IMR-90 (cell line): ENCODE results near the gene SLX4IP. TPM values are rescaled to one million over a fixed set of nuclear protein-coding genes. Genes with fewer than 3 reads are reported as not detected.

Source experiments
- ATAC-seq: fragments of 200-7000 bp; cut with Tn5 transposase; 2 replicates; pipeline ENCODE4 v1.9.1; 2020; ENCODE audit warnings: low read depth, mild to moderate bottlenecking, moderate library complexity
- BruUV-seq: library from RNA; stranded (reverse); fragments of 400-500 nt; replicated peaks from 2 replicates; lab custom pipeline; 2021; lab: Mats Ljungman, UMichigan
- CTCF ChIA-PET: fragments of 300-600 bp; formaldehyde crosslinking; extraction: SDS; loops from one replicate; lab custom pipeline; 2021; ENCODE audit warnings: antibody characterized with exemption; lab: Yijun Ruan, JAX
- POLR2A ChIA-PET: fragments of 300-600 bp; sonication (Branson Sonifier 250); formaldehyde crosslinking; loops from one replicate; lab custom pipeline; 2022; ENCODE audit warnings: antibody characterized with exemption; ENCODE audit not compliant: unreplicated experiment; lab: Charles Lee
- DNase-seq: peaks from one replicate; pipeline ENCODE4 v3.0.0; 2013
- H2AFZ ChIP-seq: replicated peaks from 2 replicates; pipeline ENCODE3; 2013; ENCODE audit warnings: low read length, mild to moderate bottlenecking; ENCODE audit not compliant: poor library complexity
- H2AK5ac ChIP-seq: 2 replicates; pipeline ENCODE4 v1.6.1; 2013; ENCODE audit warnings: low read depth, low read length, inconsistent platforms
- H2AK9ac ChIP-seq: replicated peaks from 2 replicates; pipeline ENCODE3; 2013; ENCODE audit warnings: mild to moderate bottlenecking, low read depth, low read length, moderate library complexity; ENCODE audit not compliant: poor library complexity
- H2BK120ac ChIP-seq: 2 replicates; pipeline ENCODE4 v1.6.1; 2013; ENCODE audit warnings: low read depth, low read length, inconsistent platforms
- H2BK15ac ChIP-seq: 3 replicates; pipeline ENCODE4 v1.6.1; 2013; ENCODE audit warnings: low read depth, low read length, inconsistent platforms
- H2BK20ac ChIP-seq: 2 replicates; pipeline ENCODE4 v1.6.1; 2013; ENCODE audit warnings: low read depth, mild to moderate bottlenecking, inconsistent platforms, low read length, moderate library complexity
- H2BK5ac ChIP-seq: 2 replicates; pipeline ENCODE4 v1.6.1; 2013; ENCODE audit warnings: mild to moderate bottlenecking, low read depth, low read length, inconsistent platforms; ENCODE audit not compliant: poor library complexity, severe bottlenecking
- H3K14ac ChIP-seq: replicated peaks from 2 replicates; pipeline ENCODE4 v1.6.1; 2013; ENCODE audit warnings: low read depth, low read length, inconsistent platforms
- H3K18ac ChIP-seq: 2 replicates; pipeline ENCODE4 v1.6.1; 2013; ENCODE audit warnings: low read depth, low read length, control low read depth
- H3K23ac ChIP-seq: 2 replicates; pipeline ENCODE4 v1.6.1; 2013; ENCODE audit warnings: low read depth, low read length, inconsistent platforms
- H3K27ac ChIP-seq: 2 replicates; pipeline ENCODE4 v1.5.1; 2013; ENCODE audit warnings: mild to moderate bottlenecking, control low read depth, low read length; ENCODE audit not compliant: insufficient read depth
- H3K27me3 ChIP-seq: 2 replicates; pipeline ENCODE4 v1.6.1; 2013; ENCODE audit warnings: low read length; ENCODE audit not compliant: control insufficient read depth, insufficient read depth
- H3K36me3 ChIP-seq: 2 replicates; pipeline ENCODE4 v1.6.1; 2013; ENCODE audit warnings: low read length, mixed read lengths; ENCODE audit not compliant: control insufficient read depth, insufficient read depth
- H3K4ac ChIP-seq: 2 replicates; pipeline ENCODE4 v1.6.1; 2013; ENCODE audit warnings: low read depth, low read length, inconsistent platforms
- H3K4me1 ChIP-seq: 2 replicates; pipeline ENCODE4 v1.6.1; 2013; ENCODE audit warnings: low read length, mixed read lengths; ENCODE audit not compliant: control insufficient read depth, insufficient read depth
- H3K4me2 ChIP-seq: 2 replicates; pipeline ENCODE4 v1.6.1; 2013; ENCODE audit warnings: low read depth, mild to moderate bottlenecking, control low read depth, low read length, moderate library complexity
- H3K4me3 ChIP-seq: 2 replicates; pipeline ENCODE4 v1.5.1; 2013; ENCODE audit warnings: low read depth, mild to moderate bottlenecking, control low read depth, low read length, moderate library complexity; ENCODE audit not compliant: insufficient read depth
- H3K56ac ChIP-seq: 2 replicates; pipeline ENCODE4 v1.6.1; 2013; ENCODE audit warnings: low read length, inconsistent platforms; ENCODE audit not compliant: insufficient read depth; ENCODE audit errors: extremely low read depth
- H3K79me1 ChIP-seq, 2 experiments: 2 replicates each; pipeline ENCODE4 v1.6.1; 2013; ENCODE audit warnings: low read length in 2 of 2, inconsistent platforms in 1 of 2, low read depth in 1 of 2
- H3K9ac ChIP-seq: 2 replicates; pipeline ENCODE4 v1.6.1; 2013; ENCODE audit warnings: low read depth, low read length, control low read depth
- H3K9me1 ChIP-seq: 2 replicates; pipeline ENCODE4 v1.6.1; 2013; ENCODE audit warnings: low read length, inconsistent platforms; ENCODE audit not compliant: insufficient read depth
- H3K9me3 ChIP-seq: 2 replicates; pipeline ENCODE4 v1.6.1; 2013; ENCODE audit warnings: low read length; ENCODE audit not compliant: control insufficient read depth, insufficient read depth
- H4K20me1 ChIP-seq: 2 replicates; pipeline ENCODE4 v1.6.1; 2013; ENCODE audit warnings: low read length, inconsistent platforms; ENCODE audit not compliant: insufficient read depth
- H4K5ac ChIP-seq: 2 replicates; pipeline ENCODE4 v1.6.1; 2013; ENCODE audit warnings: mild to moderate bottlenecking, low read depth, low read length, control low read depth
- H4K8ac ChIP-seq, 2 experiments: 2 replicates each; pipeline ENCODE4 v1.6.1; 2013; ENCODE audit warnings: low read depth in 2 of 2, low read length in 2 of 2, control low read depth in 1 of 2, inconsistent platforms in 1 of 2
- H4K91ac ChIP-seq: 2 replicates; pipeline ENCODE4 v1.6.1; 2013; ENCODE audit warnings: low read depth, low read length, inconsistent platforms; ENCODE audit not compliant: insufficient read depth
- BHLHE40 ChIP-seq: fragments of 150-350 bp; IDR thresholded peaks from 2 replicates; pipeline ENCODE4 v1.6.1; 2016; ENCODE audit warnings: mild to moderate bottlenecking, low read depth, low read length
- CEBPB ChIP-seq: IDR thresholded peaks from 2 replicates; pipeline ENCODE4 v1.6.1; 2012; ENCODE audit warnings: low read depth, low read length, improper control_type of control experiment
- CHD1 ChIP-seq: IDR thresholded peaks from 2 replicates; pipeline ENCODE4 v1.6.1; 2012; ENCODE audit warnings: low read depth, low read length, improper control_type of control experiment
- CTCF ChIP-seq: conservative IDR thresholded peaks from 2 replicates; pipeline ENCODE4 v1.5.1; 2012; ENCODE audit warnings: mild to moderate bottlenecking, low read depth, low read length, improper control_type of control experiment
- ELK1 ChIP-seq: fragments of 150-350 bp; IDR thresholded peaks from 2 replicates; pipeline ENCODE4 v1.6.1; 2016; ENCODE audit warnings: low read depth, mild to moderate bottlenecking, low read length, moderate library complexity, borderline replicate concordance
- MAFK ChIP-seq: IDR thresholded peaks from 2 replicates; pipeline ENCODE4 v1.6.1; 2012; ENCODE audit warnings: low read depth, low read length, improper control_type of control experiment
- MAZ ChIP-seq: IDR thresholded peaks from 2 replicates; pipeline ENCODE4 v1.6.1; 2012; ENCODE audit warnings: low read depth, mild to moderate bottlenecking, low read length, improper control_type of control experiment, moderate library complexity, borderline replicate concordance
- MXI1 ChIP-seq: IDR thresholded peaks from 2 replicates; pipeline ENCODE4 v1.6.1; 2012; ENCODE audit warnings: low read depth, mild to moderate bottlenecking, low read length, moderate library complexity, borderline replicate concordance
- NFE2L2 ChIP-seq: fragments of 150-350 bp; IDR thresholded peaks from 2 replicates; pipeline ENCODE4 v1.6.1; 2016; ENCODE audit warnings: low read depth, mild to moderate bottlenecking, low read length
- POLR2A ChIP-seq: IDR thresholded peaks from 2 replicates; pipeline ENCODE4 v1.6.1; 2012; ENCODE audit warnings: mild to moderate bottlenecking, low read depth, low read length
- RAD21 ChIP-seq: IDR thresholded peaks from 2 replicates; pipeline ENCODE4 v1.6.1; 2012; ENCODE audit warnings: low read length, improper control_type of control experiment
- RFX5 ChIP-seq: IDR thresholded peaks from 2 replicates; pipeline ENCODE4 v1.8.0; 2012; ENCODE audit warnings: low read depth, mild to moderate bottlenecking, low read length, moderate library complexity
- SMC3 ChIP-seq: fragments of 150-350 bp; IDR thresholded peaks from 2 replicates; pipeline ENCODE4 v1.6.1; 2016; ENCODE audit warnings: low read depth, mild to moderate bottlenecking, antibody characterized with exemption, low read length, moderate library complexity
- USF2 ChIP-seq: fragments of 150-350 bp; IDR thresholded peaks from 2 replicates; pipeline ENCODE4 v1.6.1; 2017; ENCODE audit warnings: mild to moderate bottlenecking, antibody characterized with exemption, low read length, low read depth
- WGBS, 2 experiments: methylation state at CpG; one replicate each; pipeline versions ENCODE4 v1.1.5 to v1.1.7; 2013; ENCODE audit warnings: missing lambda C conversion rate in 2 of 2; ENCODE audit not compliant: insufficient read length in 1 of 2; ENCODE audit errors: extremely low coverage in 2 of 2; 5-methylcytosine and 5-hydroxymethylcytosine counted together
- dilution Hi-C: fragments of 300-500 bp; cut with HindIII; formaldehyde crosslinking; loops from one replicate; pipeline ENCODE4 v1.14.3; 2018; ENCODE audit warnings: low sequenced_read_pairs; ENCODE audit not compliant: unreplicated experiment
- in situ Hi-C: fragments of 300-500 bp; cut with MboI; formaldehyde crosslinking; loops from 3 replicates; pipeline ENCODE4 v1.14.3; 2019; ENCODE audit warnings: low sequenced_read_pairs, inconsistent platforms, mixed read lengths
- intact Hi-C: fragments of 100-400 bp; cut with micrococcal nuclease; formaldehyde crosslinking; loops from 2 replicates; pipeline ENCODE4 v1.10.0; 2022
- polyA plus RNA-seq, 3 experiments: library from polyadenylated mRNA; depleted of rRNA; stranded (reverse); fragments of >200 nt; gene quantifications; 2 replicates each; pipeline ENCODE4 v1.2.3, GENCODE V29; 2012; ENCODE audit warnings: low replicate concordance in 1 of 3
- total RNA-seq: library from RNA; depleted of rRNA; stranded (reverse); fragments of >200 nt; gene quantifications from 2 replicates; pipeline ENCODE4 v1.2.3, GENCODE V29; 2012

SLX4IP gene
- total and polyA plus RNA-seq, 2 of the 4 experiments (the other 2 are of a cell fraction): 1.3 to 5.9 TPM

- Histone ChIP-seq H3K4me3 (peak overlapping the region; percentile 1; the same call in 1 of the 2 replicates), H4K5ac (peak overlapping the region; percentile 70), H3K9me1 (peaks cover 3% of the 10 kb centered on the region), H3K18ac (peak overlapping the region; percentile 93), H2BK15ac (peak overlapping the region; percentile 92; the same call in 2 of the 3 replicates), H3K79me1 (peaks cover 4 to 9% of the 10 kb centered on the region in 2 experiments; a peak in 2 of 4 replicates), H4K8ac (peak overlapping the region; percentile 46 to 87), H2BK120ac (peak overlapping the region; percentile 96), H4K20me1 (no peaks in the 10 kb centered on the region; the same call in 1 of the 2 replicates), H2AFZ (peak overlapping the region; percentile 25), H3K36me3 (no peaks in the 10 kb centered on the region), H2BK5ac (peak overlapping the region; percentile 71), H3K4ac (peak overlapping the region; percentile 90), H3K23ac (peak overlapping the region; percentile 73; the same call in 1 of the 2 replicates), H3K9me3 (no peaks in the 10 kb centered on the region), H2AK9ac (peak overlapping the region; percentile 29), H3K14ac (peak overlapping the region; percentile 73), H3K27ac (peak overlapping the region; percentile 88), H3K56ac (peak overlapping the region; percentile 58), H3K9ac (peak overlapping the region; percentile 43), H3K4me1 (peaks cover 15% of the 10 kb centered on the region), H3K27me3 (no peaks in the 10 kb centered on the region), H3K4me2 (peak overlapping the region; percentile 88), H2AK5ac (peak overlapping the region; percentile 91), H4K91ac (peak overlapping the region; percentile 80), H2BK20ac (peak overlapping the region; percentile 87)
- POLR2A ChIA-PET: interaction anchor here (0.6 to 1.1 kb wide), 2 partner anchors 113 to 620 kb away, joined by 3 read pairs; no protein-coding TSS in a partner anchor
- in situ Hi-C loops (no loop called here), intact Hi-C loops (loop anchor here (1.0 to 10.0 kb wide), 9 partner anchors 46 to 796 kb away; no protein-coding TSS in a partner anchor), dilution Hi-C loops (no loop called here)
- WGBS, 2 experiments: no CpG with 5 or more reads among the region's 9 CpGs
- no TSS peak for BruUV-seq
- CTCF ChIA-PET: interaction anchor here (0.7 to 1.2 kb wide), 2 partner anchors 113 to 483 kb away, joined by 3 to 6 read pairs; no protein-coding TSS in a partner anchor
- ATAC-seq (peak; percentile 89), DNase-seq (peak; percentile 99)
- no peak for TF ChIP-seq MXI1
- peak; percentile 45 for TF ChIP-seq NFE2L2
- no peak for TF ChIP-seq CHD1
- TF ChIP-seq POLR2A: 0 out of 2 replicates have a peak, but pooled peaks have one; percentile 21
- TF ChIP-seq USF2: no peak
- TF ChIP-seq CEBPB: peak; percentile 61
- TF ChIP-seq MAFK: peak; percentile 50
- 0 out of 2 replicates have a peak, but pooled peaks have one; percentile 21 for TF ChIP-seq MAZ
- peak; percentile 51; the same call in 1 of the 2 replicates for TF ChIP-seq BHLHE40
- TF ChIP-seq CTCF: peak; percentile 28; the same call in 1 of the 2 replicates
- peak; percentile 27 for TF ChIP-seq SMC3
- no peak for TF ChIP-seq ELK1
- no peak for TF ChIP-seq RFX5
- TF ChIP-seq RAD21: no peak; the same call in none of the 2 replicates
These were observed 123.6 kb downstream of the SLX4IP start for GRCh38 chr20:10558635-10559187.
